Colonic mucosa (tissue), 4 donors: ENCODE data around the gene SMIM41. TPM values are rescaled to one million over a fixed set of nuclear protein-coding genes. Genes with fewer than 3 reads are reported as not detected.

ENCODE experiments used
- DNase-seq: peaks from one replicate; pipeline ENCODE4 v3.0.0-alpha.2; 2020
- H3K27ac ChIP-seq: fragments of 200-600 bp; one replicate; pipeline ENCODE4 v1.8.0; 2021
- H3K27me3 ChIP-seq: fragments of 200-600 bp; one replicate; pipeline ENCODE4 v1.8.0; 2021
- H3K36me3 ChIP-seq: fragments of 200-600 bp; one replicate; pipeline ENCODE4 v1.8.0; 2021
- H3K4me1 ChIP-seq: fragments of 200-600 bp; one replicate; pipeline ENCODE4 v1.8.0; 2021; ENCODE audit warnings: mild to moderate bottlenecking
- H3K4me3 ChIP-seq: fragments of 200-600 bp; one replicate; pipeline ENCODE4 v1.8.0; 2021
- H3K9ac ChIP-seq, 2 donors: one replicate each; pipeline ENCODE4 v1.7.0; 2013; ENCODE audit warnings: control low read depth in 2 of 2, low read depth in 2 of 2, low read length in 2 of 2
- H3K9me3 ChIP-seq: fragments of 200-600 bp; one replicate; pipeline ENCODE4 v1.8.0; 2021
- intact Hi-C: fragments of 100-400 bp; cut with DNase I; formaldehyde crosslinking; loops from one replicate; pipeline ENCODE4 v1.14.1; 2022
- total RNA-seq, 2 donors: library from RNA; stranded (reverse); fragmentation: NEBNext Ultra II Directional in 1 of 2; extraction: Animal tissue kit (Norgen Biotek cat#: 25700) in 1 of 2; gene quantifications; one replicate each; pipeline ENCODE4 v1.2.1, GENCODE V29; 2021
- TF ChIP-seq, protein P1 (sequence below): fragments of 200-600 bp; IDR thresholded peaks from one replicate; pipeline ENCODE4 v1.8.0; 2022; ENCODE audit warnings: antibody characterized with exemption, mild to moderate bottlenecking
- donor health status: healthy.
- donor health status: DM: no; HTN: no; CAD: no.
- donor health status: DM: no; HTN: no; CAD: no.

The SMIM41 gene
- total RNA-seq, 2 donors from 2014 or later, result 0.30 to 0.58 TPM

DNA sequence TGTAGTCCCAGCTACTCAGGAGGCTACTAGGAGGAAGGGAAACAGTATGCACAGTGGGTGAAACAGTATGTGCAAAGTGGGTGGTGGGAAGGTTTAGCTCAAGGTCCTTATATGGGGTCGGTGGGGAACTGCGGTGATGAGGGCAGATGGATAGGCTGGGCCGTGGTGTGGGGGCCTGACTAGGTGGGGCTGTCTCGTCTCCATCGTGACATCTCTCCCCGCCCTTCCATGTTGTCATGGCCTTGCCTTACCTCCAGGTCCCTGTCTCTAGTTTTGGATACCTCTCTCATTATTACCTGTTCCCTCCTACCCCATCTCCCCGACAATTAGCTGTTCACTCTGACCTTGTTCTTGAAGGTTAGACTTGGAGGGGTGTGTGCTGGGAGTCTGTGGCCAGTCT, 32.6 kb upstream of the SMIM41 start:
- Histone ChIP-seq H3K4me3 (no peak overlapping the region), H3K4me1 (peaks cover 17% of the 10 kb centered on the region), H3K9ac (no peak overlapping the region), H3K36me3 (no peaks in the 10 kb centered on the region), H3K27me3 (no peaks in the 10 kb centered on the region), H3K9me3 (no peaks in the 10 kb centered on the region), H3K27ac (no peak overlapping the region)
- no peak for DNase-seq
- TF ChIP-seq, protein P1, sequence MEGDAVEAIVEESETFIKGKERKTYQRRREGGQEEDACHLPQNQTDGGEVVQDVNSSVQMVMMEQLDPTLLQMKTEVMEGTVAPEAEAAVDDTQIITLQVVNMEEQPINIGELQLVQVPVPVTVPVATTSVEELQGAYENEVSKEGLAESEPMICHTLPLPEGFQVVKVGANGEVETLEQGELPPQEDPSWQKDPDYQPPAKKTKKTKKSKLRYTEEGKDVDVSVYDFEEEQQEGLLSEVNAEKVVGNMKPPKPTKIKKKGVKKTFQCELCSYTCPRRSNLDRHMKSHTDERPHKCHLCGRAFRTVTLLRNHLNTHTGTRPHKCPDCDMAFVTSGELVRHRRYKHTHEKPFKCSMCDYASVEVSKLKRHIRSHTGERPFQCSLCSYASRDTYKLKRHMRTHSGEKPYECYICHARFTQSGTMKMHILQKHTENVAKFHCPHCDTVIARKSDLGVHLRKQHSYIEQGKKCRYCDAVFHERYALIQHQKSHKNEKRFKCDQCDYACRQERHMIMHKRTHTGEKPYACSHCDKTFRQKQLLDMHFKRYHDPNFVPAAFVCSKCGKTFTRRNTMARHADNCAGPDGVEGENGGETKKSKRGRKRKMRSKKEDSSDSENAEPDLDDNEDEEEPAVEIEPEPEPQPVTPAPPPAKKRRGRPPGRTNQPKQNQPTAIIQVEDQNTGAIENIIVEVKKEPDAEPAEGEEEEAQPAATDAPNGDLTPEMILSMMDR, result no peak
- intact Hi-C loops, result no loop called here

DNA sequence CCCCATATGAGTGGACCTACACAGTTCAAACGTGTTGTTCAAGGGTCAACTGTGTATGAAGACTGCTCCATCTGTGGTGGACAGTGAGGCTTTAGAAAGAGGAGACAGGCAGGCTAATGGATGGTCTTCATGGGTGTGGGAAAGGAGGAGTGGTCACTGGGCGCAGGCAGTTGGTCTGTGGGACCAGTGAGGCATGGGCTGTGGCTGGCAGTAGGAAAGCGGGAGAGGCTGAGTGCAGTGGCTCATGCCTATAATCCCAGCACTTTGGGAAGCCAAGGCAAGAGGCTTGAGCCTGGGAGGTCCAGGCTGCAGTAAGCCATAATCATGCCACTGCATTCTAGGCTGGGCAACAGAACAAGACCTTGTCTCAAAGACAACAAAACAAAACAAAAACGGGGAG, 30.2 kb upstream of the SMIM41 start:
- Histone ChIP-seq H3K27me3 (no peaks in the 10 kb centered on the region), H3K4me3 (no peak overlapping the region), H3K27ac (no peak overlapping the region), H3K9ac (no peak overlapping the region), H3K9me3 (no peaks in the 10 kb centered on the region), H3K36me3 (no peaks in the 10 kb centered on the region), H3K4me1 (peaks cover 17% of the 10 kb centered on the region)
- intact Hi-C loops, result no loop called here
- DNase-seq, result no peak
- TF ChIP-seq, protein P1, result no peak

DNA sequence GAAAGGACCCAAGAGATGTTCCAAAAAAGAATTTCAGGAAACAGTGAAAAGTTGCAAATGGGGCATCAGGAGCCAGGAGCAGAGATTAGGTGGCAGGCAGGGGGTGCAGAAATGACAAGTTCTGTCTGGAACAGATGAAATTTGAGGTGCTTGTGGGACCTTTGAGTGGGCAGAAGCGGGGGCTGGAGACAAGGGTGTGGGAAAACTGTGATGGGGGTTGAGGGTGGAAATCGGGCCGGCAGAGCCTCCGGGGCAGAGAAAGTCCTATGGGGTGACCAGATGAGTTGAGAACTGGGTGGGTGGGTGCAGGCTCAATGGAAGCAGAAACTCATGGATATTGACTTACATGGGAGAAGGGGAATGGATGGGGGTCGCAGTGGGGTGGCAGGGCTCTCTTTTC, 29.8 kb upstream of the SMIM41 start:
- Histone ChIP-seq H3K36me3 (no peaks in the 10 kb centered on the region), H3K27me3 (no peaks in the 10 kb centered on the region), H3K27ac (no peak overlapping the region), H3K9ac (peak overlapping the region in 1 of 2 donors; percentile 87), H3K4me1 (peaks cover 17% of the 10 kb centered on the region), H3K4me3 (no peak overlapping the region), H3K9me3 (no peaks in the 10 kb centered on the region)
- intact Hi-C loops, result loop anchor here (2.0 kb wide), 1 partner anchor 17 kb away; no protein-coding TSS in a partner anchor
- peak; percentile 20 for DNase-seq
- TF ChIP-seq, protein P1, result no peak

DNA sequence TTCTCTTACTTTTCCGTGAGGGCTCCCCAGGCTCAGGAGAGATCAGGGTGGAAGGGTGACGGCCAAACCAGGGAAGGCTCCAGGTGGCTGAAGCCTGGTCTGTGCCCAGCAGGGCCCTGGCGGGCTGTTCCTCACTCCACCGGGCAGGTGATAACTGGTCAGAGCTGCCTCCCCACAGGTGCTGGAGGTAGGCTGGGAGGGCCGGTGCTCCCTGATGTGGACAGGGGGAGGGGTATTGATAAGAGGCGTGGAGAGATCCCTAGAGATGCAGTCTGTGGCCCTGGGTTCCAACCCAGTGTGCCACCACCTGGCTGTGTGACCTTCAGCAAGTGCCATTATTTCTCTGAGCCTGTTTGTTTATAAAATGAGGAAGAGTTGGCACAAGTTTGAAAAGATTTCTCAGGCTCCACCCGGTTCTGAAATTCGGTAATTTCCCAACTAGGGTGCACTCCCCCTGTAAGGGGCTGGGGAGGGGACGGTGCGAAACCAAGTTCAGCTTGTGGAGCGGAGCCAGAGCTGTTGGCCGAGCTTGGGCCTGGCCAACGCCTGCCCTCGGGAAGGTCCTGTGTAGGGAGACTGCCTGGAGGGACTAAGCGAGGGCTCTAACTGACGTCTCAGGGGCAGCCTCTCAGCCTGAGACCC, 29.3 kb upstream of the SMIM41 start:
- intact Hi-C loops, result loop anchor here (2.0 kb wide), 1 partner anchor 17 kb away; no protein-coding TSS in a partner anchor

DNA sequence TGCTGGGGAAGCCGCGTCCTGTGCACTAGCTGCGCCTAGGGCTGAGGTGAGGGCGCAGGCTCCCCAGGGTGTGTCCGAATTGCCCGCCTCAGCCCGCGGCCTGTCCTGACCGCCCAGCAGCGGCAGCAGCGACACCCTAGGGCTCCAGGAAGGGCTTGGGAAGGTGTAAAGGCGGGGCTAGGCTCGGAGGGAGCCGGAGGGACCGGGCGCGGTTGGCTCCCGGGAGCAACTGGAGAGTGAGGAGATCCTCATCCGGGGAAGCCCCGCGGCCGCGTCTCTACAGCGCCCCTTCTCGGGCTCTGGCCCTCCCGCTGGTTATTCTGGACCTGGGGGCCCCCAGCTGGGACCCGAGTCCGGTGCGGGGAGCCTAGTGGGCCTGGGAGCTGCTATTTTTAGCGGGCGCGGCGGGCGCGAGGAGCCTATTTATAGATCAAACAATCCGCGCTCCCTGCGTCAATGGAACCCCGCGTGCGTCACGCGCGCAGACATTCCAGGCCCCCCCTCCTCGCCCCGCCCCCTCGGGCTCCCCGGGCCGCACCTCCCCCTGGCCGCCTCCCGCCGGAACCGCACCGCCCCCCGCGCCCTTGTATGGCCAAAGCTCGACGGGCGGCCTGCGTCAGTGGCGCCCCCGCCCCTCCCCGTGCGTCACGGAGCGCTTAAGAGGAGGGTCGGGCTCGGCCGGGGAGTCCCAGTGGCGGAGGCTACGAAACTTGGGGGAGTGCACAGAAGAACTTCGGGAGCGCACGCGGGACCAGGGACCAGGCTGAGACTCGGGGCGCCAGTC, 28.6 kb upstream of the SMIM41 start, which contains the start of gene NR4A1:
NR4A1 (plus strand) TSS at position 685 of the 784 bp plus-strand sequence. CDS start 2,887 bp downstream, outside the sequence.
- no peaks in the 10 kb centered on the region for H3K9me3 ChIP-seq
- H3K36me3 ChIP-seq, result no peaks in the 10 kb centered on the region
- H3K27me3 ChIP-seq, result no peaks in the 10 kb centered on the region
- peak within 1 kb of the TSS; percentile 83 to 97 for H3K9ac ChIP-seq
- H3K4me3 ChIP-seq, result peak within 1 kb of the TSS; percentile 40
- peak; percentile 99 for DNase-seq
- H3K4me1 ChIP-seq, result peaks cover 11% of the 10 kb centered on the region
- TF ChIP-seq, protein P1, result no peak
- intact Hi-C loops, result loop anchor here (2.0 kb wide), 1 partner anchor 18 kb away; no protein-coding TSS in a partner anchor
- H3K27ac ChIP-seq, result peak within 1 kb of the TSS; percentile 95

More for the DNA sequence above, 29.3 kb upstream of the SMIM41 start:
- no peaks in the 10 kb centered on the region for H3K27me3 ChIP-seq
- H3K27ac ChIP-seq, result peak overlapping the region; percentile 95
- H3K9ac ChIP-seq, result peak overlapping the region; percentile 83 to 87
- H3K4me3 ChIP-seq, result peak overlapping the region; percentile 40
- H3K36me3 ChIP-seq, result no peaks in the 10 kb centered on the region
- DNase-seq, result peak; percentile 57
- TF ChIP-seq, protein P1, result no peak
- no peaks in the 10 kb centered on the region for H3K9me3 ChIP-seq
- H3K4me1 ChIP-seq, result peaks cover 17% of the 10 kb centered on the region
